Mesodermal cell (in vitro differentiated cells): ENCODE measurements around the gene FBP1.
"Not testable (repeated sequence)": the region's sequence is repeated elsewhere in the genome, so short reads cannot be mapped to it uniquely, and the experiment has no call there.

ENCODE experiments used
- H3K27ac ChIP-seq: 2 replicates; pipeline ENCODE4 v1.7.0; 2013; ENCODE audit warnings: mild to moderate bottlenecking, low read depth, low read length, moderate library complexity; ENCODE audit not compliant: severe bottlenecking
- H3K36me3 ChIP-seq: 2 replicates; pipeline ENCODE4 v1.7.1; 2013; ENCODE audit warnings: mild to moderate bottlenecking, low read length, moderate library complexity; ENCODE audit not compliant: control insufficient read depth, insufficient read depth
- H3K4me1 ChIP-seq: one replicate; pipeline ENCODE4 v1.7.1; 2013; ENCODE audit warnings: mild to moderate bottlenecking, low read length; ENCODE audit not compliant: insufficient read depth, control insufficient read depth, poor library complexity, severe bottlenecking
- H3K4me3 ChIP-seq: 2 replicates; pipeline ENCODE4 v1.7.0; 2013; ENCODE audit warnings: low read length, control low read depth, mild to moderate bottlenecking; ENCODE audit not compliant: insufficient read depth, poor library complexity, severe bottlenecking; ENCODE audit errors: extremely low read depth
- H3K9me3 ChIP-seq: 2 replicates; pipeline ENCODE4 v1.7.1; 2013; ENCODE audit warnings: mild to moderate bottlenecking, low read length, moderate library complexity; ENCODE audit not compliant: control insufficient read depth
- WGBS, 2 experiments: methylation state at CpG; one replicate each; pipeline ENCODE4 v1.1.5; 2013; ENCODE audit warnings: missing lambda C conversion rate in 2 of 2; ENCODE audit not compliant: insufficient coverage in 2 of 2; 5-methylcytosine and 5-hydroxymethylcytosine counted together

FBP1 gene

GRCh38 chr9:94593459-94594345 lies 45.6 kb downstream of the FBP1 start, which contains the start of gene FBP2:
TSS of gene FBP2 (minus strand) at chr9:94593824. CDS start at chr9:94593726, 98 bp downstream.
- Histone ChIP-seq H3K36me3 (no peaks in the 10 kb centered on the region), H3K4me3 (no peak within 1 kb of the TSS), H3K4me1 (no peaks in the 10 kb centered on the region), H3K9me3 (no peaks in the 10 kb centered on the region), H3K27ac (no peak within 1 kb of the TSS)
- WGBS, 2 experiments, result 88 to 90% methylated on average over 13 to 17 of the region's 21 CpGs

- WGBS, 2 experiments, result 68 to 94% methylated on average over 2 to 4 of the region's 7 CpGs
- not testable (repeated sequence) for H3K9me3 ChIP-seq, H3K4me1 ChIP-seq, H3K27ac ChIP-seq, H3K4me3 ChIP-seq, H3K36me3 ChIP-seq
Observed at GRCh38 chr9:94592683-94593082, 46.6 kb downstream of the FBP1 start.

- Histone ChIP-seq H3K4me3 (no peak overlapping the region), H3K4me1 (peaks cover 6% of the 10 kb centered on the region), H3K36me3 (no peaks in the 10 kb centered on the region), H3K9me3 (no peaks in the 10 kb centered on the region), H3K27ac (no peak overlapping the region)
- WGBS, 2 experiments, result 95 to 97% methylated on average over 4 to 7 of the region's 8 CpGs
Observed at GRCh38 chr9:94591876-94592275, 47.4 kb downstream of the FBP1 start.

GRCh38 chr9:94591046-94591545 lies 48.2 kb downstream of the FBP1 start:
- not testable (repeated sequence) for H3K27ac ChIP-seq, H3K9me3 ChIP-seq, H3K4me3 ChIP-seq, H3K36me3 ChIP-seq
- 97 to 98% methylated on average over 7 to 20 of the region's 38 CpGs for WGBS, 2 experiments
- H3K4me1 ChIP-seq, result peaks cover 11% of the 10 kb centered on the region

- no peak overlapping the region for H3K27ac ChIP-seq
- WGBS, 2 experiments, result 86 to 91% methylated on average over 8 to 9 of the region's 9 CpGs
- no peaks in the 10 kb centered on the region for H3K9me3 ChIP-seq
- H3K4me1 ChIP-seq, result peaks cover 11% of the 10 kb centered on the region
- H3K4me3 ChIP-seq, result no peak overlapping the region
- H3K36me3 ChIP-seq, result no peaks in the 10 kb centered on the region
Observed at GRCh38 chr9:94588681-94589080, 50.6 kb downstream of the FBP1 start.

DNA sequence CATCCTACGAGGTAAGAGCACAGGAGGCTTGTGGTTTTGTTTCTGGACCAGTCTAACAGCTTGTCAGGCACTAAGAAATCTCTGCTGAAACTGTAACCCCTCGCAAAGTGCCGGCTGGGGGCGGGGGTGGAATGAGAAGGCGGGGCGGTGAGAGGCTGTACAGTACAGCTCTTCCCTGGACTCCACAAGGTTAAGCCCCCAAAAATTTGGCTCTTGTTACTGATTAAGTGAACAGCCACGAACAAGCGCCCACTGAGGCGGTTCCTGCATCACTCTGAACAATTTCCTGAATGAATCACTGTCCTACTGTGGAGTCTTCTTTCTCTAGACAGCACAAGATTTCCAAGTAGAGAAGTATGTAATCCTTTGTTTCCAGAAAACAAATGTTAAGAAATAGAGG lies 52.5 kb downstream of the FBP1 start:
- Histone ChIP-seq H3K36me3 (no peaks in the 10 kb centered on the region), H3K27ac (no peak overlapping the region), H3K9me3 (no peaks in the 10 kb centered on the region), H3K4me3 (no peak overlapping the region), H3K4me1 (peaks cover 11% of the 10 kb centered on the region)
- WGBS, 2 experiments, result 91 to 92% methylated on average over 9 of the region's 9 CpGs

DNA sequence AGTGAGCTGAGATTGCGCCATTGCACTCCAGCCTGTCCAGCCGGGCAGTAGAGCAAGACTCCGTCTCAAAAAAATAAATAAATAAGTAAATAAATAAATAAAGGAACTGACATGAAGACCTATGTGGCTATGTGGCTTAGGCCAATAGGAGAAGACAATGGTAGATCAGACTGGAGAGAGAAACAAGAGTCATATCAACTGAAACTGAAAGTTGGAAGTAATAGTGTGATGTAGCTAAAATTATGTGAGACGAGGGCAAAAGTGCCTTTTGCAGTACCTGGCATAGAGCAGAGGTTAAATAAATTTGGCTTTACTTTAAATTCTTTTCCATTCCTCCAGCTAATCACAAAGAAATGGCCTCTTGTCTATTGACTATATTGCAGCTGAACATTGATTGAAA lies 53.0 kb downstream of the FBP1 start:
- no peak overlapping the region for H3K4me3 ChIP-seq
- H3K4me1 ChIP-seq, result peaks cover 11% of the 10 kb centered on the region
- no peaks in the 10 kb centered on the region for H3K9me3 ChIP-seq
- no peak overlapping the region for H3K27ac ChIP-seq
- 100% methylated on average over 1 of the region's 4 CpGs; no CpG with 5 or more reads in 1 of the 2 experiments for WGBS, 2 experiments
- H3K36me3 ChIP-seq, result no peaks in the 10 kb centered on the region

- no peak overlapping the region for H3K4me3 ChIP-seq
- H3K27ac ChIP-seq, result no peak overlapping the region
- 92 to 100% methylated on average over 4 to 5 of the region's 6 CpGs for WGBS, 2 experiments
- H3K9me3 ChIP-seq, result no peaks in the 10 kb centered on the region
- no peaks in the 10 kb centered on the region for H3K36me3 ChIP-seq
- peaks cover 11% of the 10 kb centered on the region for H3K4me1 ChIP-seq
Observed at GRCh38 chr9:94584555-94584954, 54.8 kb downstream of the FBP1 start.

DNA sequence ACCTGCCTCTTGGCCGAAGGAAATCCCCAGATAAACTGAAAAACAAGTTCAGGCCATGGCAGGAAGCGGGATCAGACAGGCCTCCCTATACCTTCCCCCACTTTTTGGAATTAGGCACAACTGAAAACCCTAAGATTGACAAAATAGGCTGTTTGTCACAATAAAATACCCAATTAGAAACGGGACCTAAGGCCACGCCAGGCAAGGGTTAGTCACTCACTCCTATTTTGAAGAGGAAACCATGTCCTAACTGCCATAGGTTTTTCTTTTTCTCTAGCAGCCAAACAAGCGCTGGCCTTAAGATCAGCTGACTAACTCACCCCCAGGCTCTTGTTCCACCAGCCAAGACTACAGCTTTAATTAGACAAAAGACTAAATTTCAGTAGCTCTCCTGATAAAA lies 57.6 kb downstream of the FBP1 start:
- H3K9me3 ChIP-seq, result no peaks in the 10 kb centered on the region
- WGBS, 2 experiments, result 91 to 95% methylated on average over 5 of the region's 5 CpGs

GRCh38 chr9:94577571-94577970 lies 61.7 kb downstream of the FBP1 start:
- Histone ChIP-seq H3K36me3 (no peaks in the 10 kb centered on the region), H3K9me3 (no peaks in the 10 kb centered on the region), H3K4me3 (no peak overlapping the region), H3K27ac (no peak overlapping the region), H3K4me1 (peaks cover 7% of the 10 kb centered on the region)
- 67 to 88% methylated on average over 1 of the region's 2 CpGs for WGBS, 2 experiments

More for the DNA sequence above, 57.6 kb downstream of the FBP1 start:
- peaks cover 6% of the 10 kb centered on the region for H3K4me1 ChIP-seq
- H3K36me3 ChIP-seq, result no peaks in the 10 kb centered on the region
- H3K27ac ChIP-seq, result no peak overlapping the region
- no peak overlapping the region for H3K4me3 ChIP-seq

- Histone ChIP-seq H3K36me3 (no peaks in the 10 kb centered on the region), H3K4me3 (no peak overlapping the region), H3K27ac (no peak overlapping the region), H3K9me3 (no peaks in the 10 kb centered on the region), H3K4me1 (peaks cover 7% of the 10 kb centered on the region)
- whole genome bisulfite sequencing, 2 experiments, result 0% methylated on average over 1 of the region's 1 CpG
Observed at GRCh38 chr9:94577036-94577435, 62.3 kb downstream of the FBP1 start.
